K562 (cell line): Measurements from ENCODE around the gene DYNC2LI1. TPM values are rescaled to one million over a fixed set of nuclear protein-coding genes. Genes with fewer than 3 reads are reported as not detected.

Experiments used
- ATAC-seq: fragments of 200-7000 bp; cut with Tn5 transposase; 3 replicates; pipeline ENCODE4 v1.9.1; 2020; ENCODE audit warnings: moderate library complexity
- BruUV-seq: library from RNA; stranded (reverse); fragments of 400-500 nt; replicated peaks from 2 replicates; lab custom pipeline; 2021; lab: Mats Ljungman, UMichigan
- CTCF ChIA-PET: fragments of 300-600 bp; formaldehyde crosslinking; extraction: SDS; loops from one replicate; lab custom pipeline; 2021; ENCODE audit warnings: low intra/inter-chr PET ratio; lab: Yijun Ruan, JAX
- POLR2A ChIA-PET: fragments of 300-600, 350-650 bp; sonication (Branson Sonifier 250); formaldehyde crosslinking; extraction: SDS; loops from one replicate; lab custom pipeline; 2021; ENCODE audit warnings: antibody characterized with exemption, inconsistent platforms; lab: Yijun Ruan, JAX
- DNase-seq, 4 experiments: peaks; one replicate each; pipeline versions ENCODE4 v3.0.0 to v3.0.0-alpha.2; 2011 to 2018; ENCODE audit warnings: low spot score in 3 of 4, mixed read lengths in 3 of 4; ENCODE audit errors: extremely low read depth in 1 of 4
- FAIRE-seq: peaks from 2 replicates; lab custom pipeline; 2011; peaks lifted over from hg19 to GRCh38; lab: Jason Lieb, UNC
- H2AFZ ChIP-seq: 2 replicates; pipeline ENCODE4 v1.6.0; 2011; ENCODE audit warnings: low read depth, low read length, control low read depth, inconsistent platforms
- H3K27ac ChIP-seq: fragments of 200-600 bp; 3 replicates; pipeline ENCODE4 v1.8.0; 2011; ENCODE audit warnings: low read depth, mild to moderate bottlenecking, control low read depth, inconsistent platforms, low read length, moderate library complexity, mixed read lengths; ENCODE audit errors: extremely low read depth
- H3K27me3 ChIP-seq, 2 experiments: fragments of 300-600 bp in 1 of 2; 2 replicates in 1 of 2; 3 replicates in 1 of 2; pipeline versions ENCODE4 v1.6.0 to v1.8.0; 2011; ENCODE audit warnings: inconsistent platforms in 2 of 2, low read length in 2 of 2, mild to moderate bottlenecking in 1 of 2, mixed read lengths in 1 of 2, moderate library complexity in 1 of 2; ENCODE audit not compliant: control insufficient read depth in 2 of 2, insufficient read depth in 2 of 2
- H3K36me3 ChIP-seq: fragments of 300-600 bp; 3 replicates; pipeline ENCODE4 v1.8.0; 2011; ENCODE audit warnings: mild to moderate bottlenecking, low read length, inconsistent platforms; ENCODE audit not compliant: control insufficient read depth, insufficient read depth
- H3K4me1 ChIP-seq, 2 experiments: fragments of 200-600 bp in 1 of 2; replicated peaks in 1 of 2; 2 replicates in 1 of 2; 3 replicates in 1 of 2; pipeline versions ENCODE4 v1.5.1 to v1.8.0; 2011; ENCODE audit warnings: inconsistent platforms in 2 of 2, low read length in 2 of 2, mild to moderate bottlenecking in 1 of 2, mixed read lengths in 1 of 2, moderate library complexity in 1 of 2; ENCODE audit not compliant: control insufficient read depth in 2 of 2, insufficient read depth in 2 of 2
- H3K4me2 ChIP-seq: 2 replicates; pipeline ENCODE4 v1.6.1; 2011; ENCODE audit warnings: low read length, control low read depth, inconsistent platforms, mixed read lengths; ENCODE audit not compliant: insufficient read depth
- H3K4me3 ChIP-seq: fragments of 200-600 bp; sonication (generic), shearing (Covaris generic); 2 replicates; pipeline ENCODE4 v1.5.1; 2016; ENCODE audit warnings: control low read depth, inconsistent platforms
- H3K79me2 ChIP-seq: fragments of 200-600 bp; 3 replicates; pipeline ENCODE4 v1.8.0; 2011; ENCODE audit warnings: low read length, inconsistent platforms; ENCODE audit not compliant: control insufficient read depth, insufficient read depth
- H3K9ac ChIP-seq, 2 experiments: 2 replicates each; pipeline versions ENCODE4 v1.6.0 to v1.6.1; 2011; ENCODE audit warnings: low read depth in 2 of 2, low read length in 2 of 2, control low read depth in 1 of 2, inconsistent platforms in 1 of 2, mild to moderate bottlenecking in 1 of 2, mixed read lengths in 1 of 2; ENCODE audit not compliant: insufficient read depth in 1 of 2
- H3K9me1 ChIP-seq: one replicate; pipeline ENCODE4 v1.6.0; 2011; ENCODE audit warnings: inconsistent platforms, mild to moderate bottlenecking, low read length, moderate library complexity; ENCODE audit not compliant: control insufficient read depth, insufficient read depth
- H3K9me3 ChIP-seq: replicated peaks from 2 replicates; pipeline ENCODE4 v1.5.1; 2011; ENCODE audit warnings: low read depth, low read length, inconsistent platforms; ENCODE audit not compliant: control insufficient read depth, insufficient read depth
- H4K20me1 ChIP-seq: replicated peaks from 2 replicates; pipeline ENCODE4 v1.6.1; 2011; ENCODE audit warnings: low read length, inconsistent platforms, mixed read lengths; ENCODE audit not compliant: control insufficient read depth, insufficient read depth
- HMGN3 ChIP-seq: IDR thresholded peaks from 2 replicates; pipeline ENCODE4 v1.6.1; 2011; ENCODE audit warnings: borderline replicate concordance, low read depth, mild to moderate bottlenecking, mixed read lengths, low read length; ENCODE audit not compliant: insufficient read length; ENCODE audit errors: extremely low read depth
- WGBS: fragments of 100-300 bp; shearing (Covaris generic); methylation state at CpG from one replicate; pipeline ENCODE4 v1.1.6; 2016; ENCODE audit warnings: low coverage, mixed read lengths; ENCODE audit not compliant: insufficient coverage; ENCODE audit errors: missing lambda C conversion rate; 5-methylcytosine and 5-hydroxymethylcytosine counted together
- in situ Hi-C: fragments of 300-500 bp; cut with MboI; formaldehyde crosslinking; loops from 4 replicates; pipeline ENCODE4 v1.15.0; 2018; ENCODE audit warnings: inconsistent platforms, mixed read lengths
- intact Hi-C: fragments of 100-400 bp; cut with micrococcal nuclease; formaldehyde crosslinking; loops from 2 replicates; pipeline ENCODE4 v1.14.2; 2022
- polyA plus RNA-seq, 8 experiments: library from polyadenylated mRNA; depleted of rRNA in 4 of 8; stranded (reverse) in 5 of 8; unstranded in 3 of 8; fragments of >200 nt; fragmentation: Nextera tagmentation in 2 of 8; fragmentation: Illumina TruSeq in 1 of 8; extraction: Ambion mirVana in 2 of 8; extraction: Trizol in 1 of 8; gene quantifications; 2 replicates each; pipeline versions ENCODE4 v1.2.1 to v1.2.3, GENCODE V29; 2011 to 2014; ENCODE audit warnings: inconsistent platforms in 1 of 8, missing spikeins in 1 of 8
- total RNA-seq, 7 experiments: library from RNA; depleted of rRNA in 6 of 7; stranded (reverse); fragments of >200 nt in 6 of 7; fragmentation: Illumina TruSeq in 2 of 7; extraction: Trizol in 2 of 7; gene quantifications; 2 replicates each; pipeline versions ENCODE4 v1.2.1 to v1.2.3, GENCODE V29; 2011 to 2021; ENCODE audit warnings: low replicate concordance in 1 of 7
- TF ChIP-seq, protein P1 (sequence below), 2 experiments: fragments of 250-450 bp in 1 of 2; fragments of 450-650 bp in 1 of 2; sonication (Bioruptor Pico) in 1 of 2; IDR thresholded peaks; 2 replicates each; pipeline versions ENCODE4 v1.6.1 to v1.8.0; 2016 to 2021; ENCODE audit warnings: mild to moderate bottlenecking in 2 of 2, moderate library complexity in 2 of 2, missing compliant biosample characterization in 1 of 2, missing genetic modification characterization in 1 of 2

Gene DYNC2LI1
- total and polyA plus RNA-seq, 9 of the 15 experiments (the other 6 are each of a cell fraction or from before 2014, with no cell fraction given), result 12.5 to 42.2 (median 25.8) TPM

DNA sequence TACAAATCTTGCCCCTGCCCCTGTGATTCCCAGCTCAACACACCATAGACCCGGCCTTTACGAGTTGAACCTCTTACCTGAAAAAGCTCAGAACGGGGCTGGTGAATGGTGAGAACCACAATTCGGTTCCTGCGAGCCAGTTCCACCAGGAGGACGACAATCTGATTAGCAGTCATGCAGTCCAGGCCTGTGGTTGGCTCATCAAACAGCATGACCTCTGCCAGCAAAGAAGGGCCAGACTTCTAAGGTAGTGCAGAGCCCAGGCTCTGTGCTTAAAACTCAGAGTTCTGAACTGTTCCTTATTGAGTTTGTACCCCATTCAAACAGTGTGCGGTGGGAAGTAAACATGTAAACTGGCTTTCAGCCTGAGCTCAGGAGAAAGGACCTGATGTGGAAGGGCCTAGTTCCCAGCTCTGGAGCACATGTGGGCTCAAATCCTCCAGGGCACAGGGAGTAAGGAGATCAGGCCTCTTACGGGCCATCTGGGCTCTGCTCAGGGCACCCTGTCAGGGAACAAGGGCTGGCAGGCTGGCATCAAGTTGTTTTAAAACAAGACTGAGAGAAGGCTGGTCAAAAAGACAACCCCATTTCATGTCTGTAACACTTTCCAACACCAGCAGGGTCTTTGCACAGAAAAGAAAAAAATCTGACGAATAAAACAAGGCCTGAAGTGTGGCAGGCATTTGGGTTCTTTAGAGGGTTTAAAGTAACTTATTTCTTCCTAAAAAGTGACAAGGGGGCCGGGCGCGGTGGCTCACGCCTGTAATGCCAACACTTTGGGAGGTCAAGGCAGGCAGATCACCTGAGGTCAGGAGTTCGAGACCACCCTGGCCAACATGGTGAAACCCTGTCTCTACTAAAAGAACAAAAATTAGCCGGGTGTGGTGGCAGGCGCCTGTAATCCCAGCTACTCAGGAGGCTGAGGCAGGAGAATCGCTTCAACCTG lies 52.7 kb downstream of the DYNC2LI1 start:
- no peak overlapping the region for H3K27ac ChIP-seq
- no peaks in the 10 kb centered on the region for H3K9me3 ChIP-seq
- in situ Hi-C loops, result no loop called here

More for the DNA sequence above, 52.7 kb downstream of the DYNC2LI1 start:
- Histone ChIP-seq H3K9ac (no peak overlapping the region), H4K20me1 (no peaks in the 10 kb centered on the region; the same call in 1 of the 2 replicates), H3K4me3 (no peak overlapping the region), H3K4me2 (no peak overlapping the region), H3K79me2 (no peaks in the 10 kb centered on the region), H3K36me3 (no peaks in the 10 kb centered on the region), H2AFZ (peak overlapping the region; percentile 56; the same call in 1 of the 2 replicates), H3K4me1 (peaks cover 0 to 4% of the 10 kb centered on the region in 2 experiments; a peak in 4 of 5 replicates), H3K27me3 (peaks cover 21 to 38% of the 10 kb centered on the region in 2 experiments), H3K9me1 (no peaks in the 10 kb centered on the region)
- ChIA-PET POLR2A (interaction anchor here (0.7 to 1.5 kb wide), 4 partner anchors 9 to 1143 kb away, joined by 3 to 6 read pairs (median 4); no protein-coding TSS in a partner anchor), CTCF (no interaction called here)
- FAIRE-seq, result no peak
- DNase-seq, result no peak
- peak; percentile 60 for ATAC-seq
- TF ChIP-seq HMGN3, result no peak
- TF ChIP-seq, protein P1, sequence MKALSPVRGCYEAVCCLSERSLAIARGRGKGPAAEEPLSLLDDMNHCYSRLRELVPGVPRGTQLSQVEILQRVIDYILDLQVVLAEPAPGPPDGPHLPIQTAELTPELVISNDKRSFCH (CRISPR knock-in tag; IDR thresholded peaks at IDR 0.05), result no peak
- TF ChIP-seq, protein P1 (tag; IDR thresholded peaks at IDR 0.05), result no peak
- WGBS, result 23% methylated on average over 17 of the region's 17 CpGs
- BruUV-seq, result no TSS peak
- intact Hi-C loops, result no loop called here
